HG02642 (cell line): ENCODE results near the gene ADGRG1.
A peak's percentile ranks its signal among the peaks of the same experiment; 100 is the strongest.

ENCODE experiments used
- ATAC-seq: cut with Tn5 transposase; IDR thresholded peaks from one replicate; pipeline ENCODE4 v1.9.1; 2021; ENCODE audit warnings: mild to moderate bottlenecking; ENCODE audit not compliant: unreplicated experiment, poor library complexity

Gene ADGRG1

DNA sequence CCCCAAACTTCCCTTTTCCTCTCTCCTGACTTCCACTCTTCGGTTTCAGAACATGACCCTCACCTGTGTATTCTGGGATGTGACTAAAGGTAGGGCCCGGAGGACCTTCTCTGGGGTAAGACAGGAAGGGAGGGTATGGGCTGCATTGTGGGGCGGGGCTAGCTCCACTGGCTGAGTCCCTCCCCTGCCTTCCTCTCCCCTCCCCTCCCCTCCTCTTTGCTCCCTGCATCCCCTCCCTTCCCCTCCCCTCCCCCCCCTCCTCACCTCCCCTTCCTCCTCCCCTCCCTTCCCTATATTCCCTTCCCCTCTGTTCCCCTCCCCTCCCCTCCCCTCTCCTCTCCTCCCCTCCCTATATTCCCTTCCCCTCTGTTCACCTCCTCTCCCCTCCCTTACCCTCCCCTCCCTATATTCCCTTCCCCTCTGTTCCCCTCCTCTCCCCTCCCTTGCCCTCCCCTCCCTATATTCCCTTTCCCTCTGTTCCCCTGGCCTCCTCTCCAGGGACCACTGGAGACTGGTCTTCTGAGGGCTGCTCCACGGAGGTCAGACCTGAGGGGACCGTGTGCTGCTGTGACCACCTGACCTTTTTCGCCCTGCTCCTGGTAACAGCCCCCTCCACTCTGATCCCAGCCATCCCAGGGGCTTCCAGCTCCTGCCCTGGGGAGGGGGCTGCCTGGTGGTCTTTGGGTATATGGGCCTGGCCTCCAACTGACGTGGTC, 51.5 kb downstream of the ADGRG1 start:
- no peak for ATAC-seq

DNA sequence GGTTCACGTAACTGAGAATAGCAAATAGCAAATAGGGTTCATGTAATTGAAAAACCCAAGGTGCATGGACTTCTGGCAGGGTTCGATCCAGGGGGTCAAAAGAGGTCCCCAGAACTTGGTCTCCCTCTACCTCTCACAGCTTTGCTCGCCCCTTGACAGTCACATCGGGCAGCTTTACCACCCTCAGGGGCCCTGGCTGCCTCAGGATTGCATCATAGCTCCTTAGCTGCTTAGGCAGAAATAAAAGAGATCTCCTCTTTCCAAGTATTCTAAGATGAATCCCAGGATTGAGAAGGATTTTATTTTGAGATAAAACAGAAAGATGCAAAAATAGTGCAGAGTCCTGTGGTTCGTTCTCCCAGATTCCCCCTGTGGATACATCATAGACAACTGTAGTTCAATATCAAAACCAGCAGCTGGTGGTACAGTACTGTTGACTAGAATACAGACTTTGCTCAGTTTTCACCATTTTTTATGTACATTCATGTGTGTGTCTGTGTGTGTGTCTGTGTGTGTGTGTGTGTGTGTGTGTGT, 52.5 kb downstream of the ADGRG1 start:
- no peak for ATAC-seq

DNA sequence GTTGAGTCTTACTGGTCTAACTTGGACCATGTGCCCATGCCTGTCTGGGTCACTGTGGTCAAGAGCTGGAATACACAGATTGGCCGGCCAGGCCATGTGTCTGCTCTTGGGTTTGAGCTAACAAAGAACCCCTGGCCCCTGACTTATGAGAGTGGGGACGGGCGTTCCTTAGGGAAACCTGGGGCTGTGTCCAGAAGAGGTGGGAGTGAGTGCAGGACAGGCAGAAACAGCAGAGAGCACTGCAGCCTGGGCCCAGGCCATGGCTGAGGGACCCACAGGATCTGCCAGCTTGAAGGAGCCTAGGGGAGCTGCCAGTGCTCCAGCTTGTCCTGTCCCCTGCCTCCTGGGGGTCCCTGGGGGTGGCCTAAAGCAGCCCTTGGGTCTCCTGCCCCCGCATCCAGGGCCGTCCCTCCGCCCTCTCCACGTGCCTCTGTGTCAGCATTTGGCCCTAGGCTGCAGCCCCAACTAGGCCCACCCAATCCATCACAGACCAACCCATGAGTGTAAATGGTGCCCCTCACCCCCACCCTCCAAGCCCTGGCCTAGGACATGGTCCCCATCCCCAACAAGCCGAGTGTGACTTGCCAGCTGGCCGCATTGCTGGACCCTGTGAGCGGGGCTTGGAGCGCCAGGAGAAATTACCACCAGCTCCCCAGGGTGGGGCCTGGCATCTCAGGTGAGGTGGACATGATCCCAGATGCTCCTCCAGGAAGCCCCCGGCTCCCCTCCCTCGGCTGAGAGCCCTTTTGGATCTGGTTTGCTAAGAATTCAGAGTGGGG, 53.7 kb downstream of the ADGRG1 start:
- no peak for ATAC-seq

DNA sequence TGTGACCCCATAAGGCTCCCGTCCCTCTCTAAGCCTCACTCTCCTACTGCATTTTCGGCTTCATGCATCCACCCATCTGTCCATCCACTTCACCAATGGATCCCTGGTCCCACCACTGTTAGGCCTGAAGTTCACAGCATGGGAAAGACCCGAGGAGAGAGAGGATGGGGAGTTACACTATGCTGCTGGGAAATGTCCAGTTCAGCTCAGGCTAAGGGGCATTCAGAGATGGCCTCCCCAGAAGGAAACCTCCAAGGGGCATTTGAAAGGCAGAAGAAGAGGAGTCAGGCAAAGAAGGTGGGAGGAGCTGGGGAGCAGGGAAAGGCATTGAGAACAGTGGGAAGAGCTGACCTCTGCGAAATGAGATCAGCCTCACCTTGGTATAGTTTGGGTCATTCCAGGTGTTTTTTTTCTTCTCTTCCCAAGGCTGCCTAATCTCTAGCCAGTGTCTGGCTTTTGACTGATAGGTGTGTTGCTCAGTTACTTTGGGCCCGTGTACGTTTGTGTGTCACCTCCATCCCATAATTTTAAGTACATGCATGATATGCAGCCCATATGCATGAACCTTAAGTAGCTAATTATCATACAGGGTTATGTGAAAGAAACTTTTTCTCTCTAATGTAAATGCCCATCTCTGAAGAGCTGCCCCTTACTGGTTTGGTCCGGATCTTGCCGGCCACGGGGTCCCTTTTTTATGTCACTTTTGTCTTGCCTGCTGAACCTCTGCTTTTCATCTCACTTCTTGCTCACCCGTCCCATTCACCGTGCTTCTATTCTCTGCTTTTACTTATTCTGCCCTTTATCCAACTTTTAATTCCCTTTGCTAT, 54.6 kb downstream of the ADGRG1 start:
- ATAC-seq = no peak

DNA sequence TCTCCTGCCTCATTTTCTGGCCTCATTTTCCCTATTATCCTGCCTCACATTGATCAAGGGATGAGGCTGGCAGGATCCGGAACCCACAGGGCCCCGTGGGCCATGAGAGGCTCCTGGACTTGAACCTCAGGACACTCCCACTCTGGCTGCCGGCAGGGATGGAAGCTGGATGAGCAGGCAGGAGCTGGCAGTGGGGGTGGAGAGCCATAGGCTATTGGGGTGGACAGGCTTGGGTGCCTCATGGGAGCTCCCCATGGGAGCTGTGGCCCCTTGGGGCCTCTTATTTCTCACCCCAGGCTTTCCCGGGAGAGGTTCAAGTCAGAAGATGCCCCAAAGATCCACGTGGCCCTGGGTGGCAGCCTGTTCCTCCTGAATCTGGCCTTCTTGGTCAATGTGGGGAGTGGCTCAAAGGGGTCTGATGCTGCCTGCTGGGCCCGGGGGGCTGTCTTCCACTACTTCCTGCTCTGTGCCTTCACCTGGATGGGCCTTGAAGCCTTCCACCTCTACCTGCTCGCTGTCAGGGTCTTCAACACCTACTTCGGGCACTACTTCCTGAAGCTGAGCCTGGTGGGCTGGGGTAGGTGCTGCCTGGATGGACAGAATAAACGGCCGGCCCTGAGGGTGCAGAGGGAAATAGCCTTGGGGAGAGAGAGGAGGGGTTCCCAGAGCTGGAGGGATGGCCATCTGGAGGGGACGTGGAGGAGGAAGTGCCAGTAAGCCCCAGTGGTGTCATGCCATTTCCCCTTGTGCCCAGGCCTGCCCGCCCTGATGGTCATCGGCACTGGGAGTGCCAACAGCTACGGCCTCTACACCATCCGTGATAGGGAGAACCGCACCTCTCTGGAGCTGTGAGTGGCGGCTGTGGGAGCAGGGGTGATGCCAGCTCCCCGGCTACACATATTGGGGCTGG, 55.5 kb downstream of the ADGRG1 start:
- ATAC-seq = no peak

DNA sequence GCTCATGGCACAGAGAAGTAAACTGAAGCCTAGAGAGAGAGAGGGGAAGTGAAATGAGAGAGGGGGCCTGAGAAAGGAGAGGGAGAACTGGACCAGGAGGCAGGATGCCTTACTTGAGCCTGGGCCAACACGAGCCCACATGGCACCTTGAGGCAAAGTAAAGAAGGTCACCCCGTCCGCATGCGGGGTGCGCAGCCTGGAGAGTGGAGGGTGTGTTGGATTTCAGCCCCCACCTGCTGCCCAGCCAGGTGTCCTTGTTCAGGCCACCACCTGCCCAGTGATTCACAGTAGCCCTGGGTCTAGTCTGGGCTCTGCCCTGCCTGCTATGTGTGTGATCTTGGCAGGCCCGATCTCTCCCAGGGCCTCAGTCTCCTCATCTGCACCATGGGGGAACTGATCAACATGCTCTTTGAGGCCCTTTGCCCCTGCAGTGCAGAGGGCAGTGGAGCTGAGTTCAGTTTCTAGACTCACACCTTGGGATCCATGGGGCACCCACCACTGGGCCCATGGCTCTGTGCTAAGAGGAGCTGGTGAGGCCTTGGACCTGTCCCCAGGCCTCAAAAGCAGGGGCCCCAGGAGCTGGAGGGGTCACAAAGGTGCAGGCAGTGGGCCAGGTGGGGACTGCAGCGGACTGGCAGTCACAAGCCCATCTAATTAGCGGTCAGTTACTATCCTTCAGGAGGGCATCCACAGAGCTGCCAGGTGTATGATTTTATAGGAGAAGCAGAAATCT, 56.4 kb downstream of the ADGRG1 start:
- ATAC-seq = no peak

DNA sequence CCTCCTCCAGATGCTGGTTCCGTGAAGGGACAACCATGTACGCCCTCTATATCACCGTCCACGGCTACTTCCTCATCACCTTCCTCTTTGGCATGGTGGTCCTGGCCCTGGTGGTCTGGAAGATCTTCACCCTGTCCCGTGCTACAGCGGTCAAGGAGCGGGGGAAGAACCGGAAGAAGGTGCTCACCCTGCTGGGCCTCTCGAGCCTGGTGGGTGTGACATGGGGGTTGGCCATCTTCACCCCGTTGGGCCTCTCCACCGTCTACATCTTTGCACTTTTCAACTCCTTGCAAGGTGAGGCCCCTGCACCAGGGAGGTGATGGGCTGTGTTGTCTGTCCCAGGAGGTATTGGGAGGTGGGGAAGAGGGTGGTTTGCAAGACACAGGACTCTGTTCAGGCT, 57.2 kb downstream of the ADGRG1 start:
- no peak for ATAC-seq

DNA sequence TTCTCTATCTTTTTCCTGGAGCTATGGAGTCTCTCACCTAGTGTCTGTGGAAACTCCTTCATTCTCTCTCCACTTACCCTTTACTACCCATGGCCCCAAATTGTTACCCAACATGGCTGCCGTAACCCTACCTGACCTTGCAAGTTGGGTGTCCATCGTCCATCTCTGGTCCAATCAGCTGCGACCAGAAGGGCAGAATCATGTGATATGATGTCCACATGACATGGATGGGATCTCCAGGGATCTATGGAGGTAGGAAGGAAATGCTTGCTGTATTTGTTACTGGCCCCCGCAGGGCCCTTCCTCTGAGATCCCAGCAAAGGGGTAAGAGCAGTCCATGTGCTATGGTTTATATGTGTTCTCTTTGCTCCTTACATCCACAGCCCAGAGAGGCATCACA, 58.1 kb downstream of the ADGRG1 start:
- ATAC-seq = no peak

DNA sequence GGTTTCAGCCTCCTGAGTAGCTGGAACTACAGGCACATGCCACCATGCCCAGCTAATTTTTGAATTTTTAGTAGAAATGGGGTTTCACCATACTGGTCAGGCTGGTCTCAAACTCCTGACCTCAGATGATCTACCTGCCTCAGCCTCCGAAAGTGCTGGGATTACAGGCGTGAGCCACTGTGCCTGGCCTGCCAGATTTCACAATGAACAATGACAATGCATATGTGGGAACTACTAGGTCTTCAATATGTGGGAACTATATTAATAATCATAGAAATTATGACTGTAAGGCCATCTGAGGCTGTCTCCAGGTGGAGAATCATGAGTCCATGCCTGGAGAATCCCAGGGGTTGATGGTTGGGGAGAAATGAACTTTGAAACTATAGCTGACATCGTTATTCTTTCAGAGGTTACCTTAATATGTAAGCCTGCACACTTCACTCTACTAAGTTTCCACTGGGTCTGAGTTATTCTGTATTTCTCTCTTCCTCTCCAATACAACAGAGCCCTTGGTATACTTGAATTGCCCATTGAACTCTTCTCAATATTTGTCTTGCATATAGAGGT, 59.0 kb downstream of the ADGRG1 start:
- no peak for ATAC-seq

DNA sequence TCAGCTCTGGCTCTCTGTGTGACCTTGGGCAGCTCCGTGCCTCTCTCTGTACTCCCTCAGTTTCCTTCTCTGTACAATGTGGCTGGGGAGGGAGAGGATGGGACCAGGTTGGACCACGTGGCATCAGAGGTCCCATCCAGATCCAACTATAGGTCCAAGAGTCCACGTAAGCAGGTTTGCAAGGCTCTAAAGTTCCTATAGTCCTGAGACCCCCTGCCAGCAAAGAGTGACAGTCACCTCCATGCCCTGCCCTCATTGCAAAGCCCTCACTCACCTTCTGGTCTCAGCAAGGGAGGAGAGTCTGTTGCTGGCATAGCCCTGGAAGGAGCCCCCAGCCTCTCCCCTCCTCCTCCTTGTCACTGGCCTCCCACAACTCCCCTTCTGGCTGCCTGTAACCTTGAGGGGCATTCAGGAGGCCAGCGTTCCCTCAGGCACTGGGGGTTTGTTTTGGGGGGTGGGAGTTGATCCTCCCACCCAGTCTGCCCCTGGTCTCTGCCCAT, 60.1 kb downstream of the ADGRG1 start:
- ATAC-seq = no peak

DNA sequence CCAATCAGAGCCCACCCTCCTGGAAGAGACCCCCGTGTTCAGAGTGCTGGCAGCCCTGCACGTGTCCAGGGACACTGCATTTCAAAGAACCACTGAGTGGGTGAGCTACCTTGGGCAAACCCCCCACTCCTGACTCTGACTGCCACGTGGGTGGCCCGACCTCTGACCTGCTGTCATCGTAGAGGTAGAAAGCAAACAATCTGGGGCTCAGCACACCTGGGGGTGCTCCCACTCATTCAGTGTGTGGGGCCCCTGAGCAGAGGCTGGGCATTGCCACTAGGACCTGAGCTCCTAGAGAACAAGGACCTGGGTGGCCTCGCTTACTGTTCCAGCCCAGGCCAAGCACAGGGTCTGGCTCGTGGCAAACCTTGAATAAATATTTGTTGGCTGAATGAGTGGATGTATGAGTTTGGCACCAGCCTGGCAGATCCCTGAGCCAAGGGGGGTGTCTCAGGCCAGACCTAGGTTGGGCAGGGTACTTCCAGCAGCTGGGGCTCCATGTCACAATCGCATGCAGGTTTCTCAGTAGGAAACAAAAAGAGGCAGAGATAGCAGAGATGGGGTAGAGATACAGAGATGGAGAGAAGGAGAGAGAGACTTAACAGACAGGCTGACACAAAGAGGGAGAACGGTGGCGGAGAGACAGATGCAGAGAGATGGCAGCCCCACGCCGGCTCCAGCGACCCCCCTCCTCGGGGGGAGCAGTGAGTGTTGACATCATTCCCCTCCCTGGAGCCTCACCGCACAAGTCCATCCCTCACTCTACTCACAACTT, 60.7 kb downstream of the ADGRG1 start:
- no peak for ATAC-seq

DNA sequence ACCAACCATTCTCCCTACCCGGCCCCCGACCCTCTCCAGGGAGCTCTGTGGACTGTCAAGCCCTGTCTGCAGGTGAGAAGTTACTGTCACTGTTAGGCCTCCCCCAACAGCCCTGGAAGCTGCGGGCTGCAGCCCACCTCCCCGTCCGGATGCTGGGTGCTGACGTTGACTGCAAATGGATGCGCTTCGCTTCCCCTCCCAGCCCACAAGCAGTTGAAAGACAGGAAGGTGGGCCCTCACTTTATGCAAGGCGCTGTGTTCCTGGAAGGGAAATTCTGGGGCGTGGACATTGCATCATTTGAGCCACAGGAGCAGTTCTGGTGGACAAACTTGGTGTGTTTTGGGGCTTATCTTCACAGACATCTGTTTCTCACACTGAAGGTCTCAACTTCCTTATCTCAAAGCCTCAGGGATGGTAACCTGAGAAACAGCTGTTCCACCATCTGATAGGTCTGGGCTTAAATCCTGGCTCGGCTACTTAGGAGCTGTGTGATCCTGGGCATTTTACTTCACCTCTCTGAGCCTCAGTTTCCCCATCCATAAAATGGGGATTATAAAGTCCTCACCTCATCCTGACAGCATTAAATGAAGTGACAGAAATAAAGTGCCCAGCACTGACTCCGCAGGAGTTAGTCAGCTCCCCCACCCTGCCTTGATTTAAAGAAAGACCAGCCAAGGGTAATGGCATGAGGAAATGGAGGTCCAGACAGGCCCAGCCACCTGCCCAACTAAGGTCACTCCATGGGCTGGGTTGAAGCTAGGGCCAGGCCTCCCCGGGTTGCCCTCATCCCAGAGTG, 61.5 kb downstream of the ADGRG1 start:
- peak; percentile 73 for ATAC-seq

DNA sequence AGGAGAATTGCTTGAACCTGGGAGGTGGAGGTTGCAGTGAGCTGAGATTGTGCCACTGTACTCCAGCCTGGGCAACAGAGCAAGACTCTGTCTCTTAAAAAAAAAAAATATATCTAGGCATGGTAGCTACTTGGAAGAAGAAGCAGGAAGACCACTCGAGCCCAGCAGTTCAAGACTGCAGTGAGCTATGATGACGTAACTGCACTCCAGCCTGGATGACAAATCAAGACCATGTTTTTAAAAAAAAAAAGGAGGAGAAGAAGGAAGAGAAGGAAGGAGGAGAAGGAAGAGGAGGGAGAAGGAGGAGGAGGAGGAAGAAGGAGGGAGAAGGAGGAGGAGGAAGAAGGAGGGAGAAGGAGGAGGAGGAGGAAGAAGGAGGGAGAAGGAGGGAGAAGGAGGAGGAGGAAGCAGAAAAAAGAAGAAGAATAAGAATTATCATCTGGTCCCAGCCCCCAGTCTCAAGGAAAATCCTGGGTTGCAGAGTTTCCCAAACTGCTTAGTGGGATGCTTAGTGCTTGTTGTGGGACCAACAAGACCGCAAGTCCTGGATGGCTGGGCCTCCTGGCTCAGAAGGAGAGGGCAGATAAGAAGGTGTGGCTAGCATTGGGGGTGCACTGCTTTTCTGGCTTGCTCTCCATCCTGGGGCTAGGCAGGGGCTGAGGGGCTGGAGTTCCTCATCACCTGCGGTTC, 62.5 kb downstream of the ADGRG1 start:
- ATAC-seq = no peak

DNA sequence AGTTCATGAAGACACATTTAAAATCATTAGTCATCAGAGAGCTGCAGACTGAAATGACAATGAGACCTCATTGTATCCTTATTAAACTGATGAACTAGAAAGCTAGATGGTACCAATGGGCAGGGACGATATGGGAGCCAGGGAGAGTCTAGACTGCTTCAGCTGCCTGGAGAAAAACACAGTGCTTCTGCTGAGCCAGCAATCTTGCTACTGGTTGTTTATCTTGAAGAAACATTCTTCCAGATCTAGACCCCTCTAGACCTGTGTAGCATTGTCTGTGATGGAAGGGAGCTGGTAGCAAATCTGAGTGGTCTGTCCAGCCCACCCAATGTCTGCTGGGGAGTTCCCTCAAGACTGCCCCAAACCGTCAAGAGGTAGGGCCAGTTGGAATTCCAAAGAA, 64.2 kb downstream of the ADGRG1 start:
- ATAC-seq = no peak

DNA sequence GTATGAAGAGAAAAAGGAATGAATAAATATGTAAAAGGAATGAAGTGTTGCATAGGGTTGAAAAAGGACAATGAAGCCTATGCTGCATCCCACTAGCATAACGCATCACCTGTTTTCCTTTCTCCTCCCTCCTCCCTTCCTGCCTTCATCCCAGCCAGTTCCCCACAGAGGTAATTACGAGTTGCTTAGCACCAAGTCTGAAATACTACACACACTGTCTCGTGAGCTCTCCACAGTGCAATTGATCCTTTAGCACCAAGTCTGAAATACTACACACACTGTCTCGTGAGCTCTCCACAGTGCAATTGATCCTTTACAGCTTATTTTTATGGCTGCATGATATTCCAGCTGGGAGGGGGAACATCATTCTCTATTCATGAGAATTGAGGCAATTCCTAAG, 65.1 kb downstream of the ADGRG1 start:
- no peak for ATAC-seq

DNA sequence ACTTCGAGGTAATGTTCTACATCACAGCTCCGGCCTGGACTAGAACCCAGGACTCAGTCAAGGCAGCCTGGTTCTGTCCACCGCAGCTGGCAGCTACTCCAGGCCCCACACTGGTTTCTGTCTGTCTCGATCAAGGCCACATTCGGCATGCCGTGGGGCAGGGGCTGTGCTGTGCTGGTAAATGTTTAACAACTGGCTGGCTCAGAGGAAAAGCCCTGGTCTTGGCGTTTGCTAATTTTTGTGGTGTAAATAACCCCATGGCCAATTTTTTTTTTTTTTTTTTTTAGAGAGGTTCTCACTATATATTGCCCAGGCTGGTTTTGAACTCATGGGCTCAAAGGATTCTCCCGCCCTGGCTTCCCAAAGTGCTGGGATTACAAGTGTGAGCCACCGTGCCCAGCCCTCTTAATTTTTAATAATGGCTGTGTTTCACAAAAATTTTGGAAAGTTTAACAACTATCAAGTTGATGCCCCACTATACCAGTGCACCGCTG, 65.8 kb downstream of the ADGRG1 start:
- ATAC-seq = no peak
